K562 (cell line): ENCODE results near the gene GJD4. TPM values are rescaled to one million over a fixed set of nuclear protein-coding genes. Genes with fewer than 3 reads are reported as not detected.

ENCODE experiments used
- ARHGAP35 ChIP-seq: fragments of 450-650 bp; IDR thresholded peaks from 2 replicates; pipeline ENCODE4 v1.6.1; 2018; ENCODE audit not compliant: partially characterized antibody
- CREB3L1 ChIP-seq: fragments of 450-650 bp; IDR thresholded peaks from 2 replicates; pipeline ENCODE4 v1.6.1; 2014; ENCODE audit warnings: low read depth, mild to moderate bottlenecking, moderate library complexity, borderline replicate concordance
- FOXM1 ChIP-seq, 2 experiments: fragments of 450-650 bp in 1 of 2; sonication (generic) in 1 of 2; formaldehyde crosslinking in 1 of 2; IDR thresholded peaks; 2 replicates each; pipeline versions ENCODE4 v1.6.1 to v1.9.0; 2017 to 2022; ENCODE audit warnings: low read depth in 2 of 2, mild to moderate bottlenecking in 2 of 2, missing genetic modification reagents in 1 of 2, moderate library complexity in 1 of 2
- HDAC6 ChIP-seq: IDR thresholded peaks from 2 replicates; pipeline ENCODE4 v1.6.1; 2012; ENCODE audit warnings: low read depth, mild to moderate bottlenecking, control low read depth, inconsistent platforms, low read length, moderate library complexity
- KDM5B ChIP-seq: fragments of 200-600 bp; sonication (generic); IDR thresholded peaks from 2 replicates; pipeline ENCODE4 v1.6.1; 2012; ENCODE audit warnings: low read depth, mild to moderate bottlenecking, moderate library complexity, low read length, control low read depth, inconsistent platforms; ENCODE audit not compliant: insufficient replicate concordance
- NCOA1 ChIP-seq: fragments of 450-650 bp; IDR thresholded peaks from 2 replicates; pipeline ENCODE4 v1.6.1; 2016; ENCODE audit warnings: low read depth
- NONO ChIP-seq, 2 experiments: fragments of 200-400 bp in 1 of 2; fragments of 450-650 bp in 1 of 2; formaldehyde crosslinking in 1 of 2; IDR thresholded peaks; 2 replicates each; pipeline ENCODE4 v1.6.1; 2017; ENCODE audit warnings: low read depth in 2 of 2, mild to moderate bottlenecking in 2 of 2, moderate library complexity in 2 of 2, low read length in 1 of 2
- NRF1 ChIP-seq, 2 experiments: fragments of 450-650 bp; IDR thresholded peaks in 1 of 2; conservative IDR thresholded peaks in 1 of 2; 2 replicates each; pipeline ENCODE4 v1.6.1; 2014; ENCODE audit warnings: mild to moderate bottlenecking in 2 of 2
- PHF20 ChIP-seq: fragments of 450-650 bp; IDR thresholded peaks from 2 replicates; pipeline ENCODE4 v1.6.1; 2018; ENCODE audit not compliant: partially characterized antibody
- PKNOX1 ChIP-seq: fragments of 450-650 bp; IDR thresholded peaks from 2 replicates; pipeline ENCODE4 v1.6.1; 2016
- PTRF ChIP-seq: fragments of 450-650 bp; IDR thresholded peaks from 2 replicates; pipeline ENCODE4 v1.6.1; 2016; ENCODE audit warnings: mild to moderate bottlenecking, missing genetic modification characterization, missing compliant biosample characterization
- RBM15 ChIP-seq: fragments of 200-400 bp; formaldehyde crosslinking; IDR thresholded peaks from 2 replicates; pipeline ENCODE4 v1.6.1; 2018; ENCODE audit warnings: mild to moderate bottlenecking, low read length, moderate library complexity; ENCODE audit not compliant: insufficient read depth
- RCOR1 ChIP-seq, 2 experiments: IDR thresholded peaks; 2 replicates each; pipeline ENCODE4 v1.6.1; 2012; ENCODE audit warnings: low read depth in 2 of 2, low read length in 2 of 2, borderline replicate concordance in 1 of 2, improper control_type of control experiment in 1 of 2
- SP1 ChIP-seq: sonication (generic); formaldehyde crosslinking; IDR thresholded peaks from 2 replicates; pipeline ENCODE4 v1.8.1; 2022; ENCODE audit warnings: mild to moderate bottlenecking, missing genetic modification reagents
- ZNF76 ChIP-seq: fragments of 250-450 bp; sonication (Bioruptor Pico); IDR thresholded peaks from 2 replicates; pipeline ENCODE4 v1.4.0; 2020; ENCODE audit warnings: mild to moderate bottlenecking, moderate library complexity, borderline replicate concordance
- polyA plus RNA-seq, 8 experiments: library from polyadenylated mRNA; depleted of rRNA in 4 of 8; stranded (reverse) in 5 of 8; unstranded in 3 of 8; fragments of >200 nt; fragmentation: Nextera tagmentation in 2 of 8; fragmentation: Illumina TruSeq in 1 of 8; extraction: Ambion mirVana in 2 of 8; extraction: Trizol in 1 of 8; gene quantifications; 2 replicates each; pipeline versions ENCODE4 v1.2.1 to v1.2.3, GENCODE V29; 2011 to 2014; ENCODE audit warnings: inconsistent platforms in 1 of 8, missing spikeins in 1 of 8
- total RNA-seq, 7 experiments: library from RNA; depleted of rRNA in 6 of 7; stranded (reverse); fragments of >200 nt in 6 of 7; fragmentation: Illumina TruSeq in 2 of 7; extraction: Trizol in 2 of 7; gene quantifications; 2 replicates each; pipeline versions ENCODE4 v1.2.1 to v1.2.3, GENCODE V29; 2011 to 2021; ENCODE audit warnings: low replicate concordance in 1 of 7
- TF ChIP-seq, protein P1 (sequence below), 2 experiments: IDR thresholded peaks; 2 replicates each; pipeline ENCODE4 v1.6.1; 2011; ENCODE audit warnings: borderline replicate concordance in 1 of 2, control low read depth in 1 of 2, low read depth in 1 of 2, low read length in 1 of 2, mild to moderate bottlenecking in 1 of 2, mixed read lengths in 1 of 2, moderate library complexity in 1 of 2; ENCODE audit not compliant: insufficient read depth in 1 of 2, insufficient read length in 1 of 2, poor library complexity in 1 of 2, severe bottlenecking in 1 of 2; ENCODE audit errors: extremely low read depth in 1 of 2
- TF ChIP-seq, protein P2 (sequence below): fragments of 450-650 bp; IDR thresholded peaks from 2 replicates; pipeline ENCODE4 v1.6.1; 2016; ENCODE audit warnings: antibody characterized with exemption
- TF ChIP-seq, protein P3 (sequence below), 3 experiments: IDR thresholded peaks in 2 of 3; conservative IDR thresholded peaks in 1 of 3; 2 replicates each; pipeline ENCODE4 v1.5.1; 2011 to 2012; ENCODE audit warnings: low read length in 3 of 3, mild to moderate bottlenecking in 3 of 3, control low read depth in 2 of 3, improper control_type of control experiment in 1 of 3, inconsistent platforms in 1 of 3, low read depth in 1 of 3, mixed read lengths in 1 of 3, moderate library complexity in 1 of 3; ENCODE audit not compliant: insufficient read depth in 2 of 3

The GJD4 gene
- total and polyA plus RNA-seq, 9 of the 15 experiments (the other 6 are each of a cell fraction or from before 2014, with no cell fraction given), result not detected

DNA sequence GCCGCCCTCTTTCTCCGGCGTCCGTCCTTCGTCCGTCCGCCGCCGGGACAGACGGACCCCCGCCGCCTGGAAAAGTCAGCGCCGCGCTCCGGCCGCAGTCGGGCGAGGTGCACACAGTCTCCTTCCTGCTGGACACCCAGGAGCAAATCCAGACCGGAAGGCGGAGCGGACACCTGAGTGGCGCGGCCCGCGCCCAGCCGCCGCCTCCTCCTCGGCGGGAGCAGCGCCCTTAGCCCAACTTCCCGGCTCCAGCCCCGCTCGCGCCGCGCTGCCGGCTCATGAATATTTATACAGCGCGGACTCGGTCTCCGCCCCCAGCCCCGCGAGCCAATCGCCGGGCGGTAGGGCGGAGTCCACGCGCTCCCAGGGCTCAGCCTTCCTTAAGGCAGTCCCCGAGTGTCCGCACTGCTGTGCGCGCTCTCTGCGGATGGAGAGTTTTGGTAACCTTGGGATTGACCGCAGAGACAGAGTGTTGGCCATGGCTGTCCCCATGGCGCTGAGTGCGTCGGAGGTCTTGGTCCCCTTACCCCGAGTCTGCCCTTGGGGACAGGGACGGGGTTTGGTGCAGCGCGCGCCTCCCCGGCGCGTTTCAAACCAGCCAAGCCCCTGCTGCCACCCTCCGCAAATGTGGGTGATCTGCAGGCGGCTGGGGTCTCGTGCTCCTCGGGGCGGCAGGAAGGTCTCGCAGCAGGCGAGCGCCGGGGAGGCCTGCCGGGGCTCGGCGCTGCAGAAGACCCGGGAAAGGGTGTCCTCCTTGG lies 37.1 kb downstream of the GJD4 start, which contains the start of gene FZD8 (continued):
- TF ChIP-seq, protein P1, sequence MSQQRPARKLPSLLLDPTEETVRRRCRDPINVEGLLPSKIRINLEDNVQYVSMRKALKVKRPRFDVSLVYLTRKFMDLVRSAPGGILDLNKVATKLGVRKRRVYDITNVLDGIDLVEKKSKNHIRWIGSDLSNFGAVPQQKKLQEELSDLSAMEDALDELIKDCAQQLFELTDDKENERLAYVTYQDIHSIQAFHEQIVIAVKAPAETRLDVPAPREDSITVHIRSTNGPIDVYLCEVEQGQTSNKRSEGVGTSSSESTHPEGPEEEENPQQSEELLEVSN (IDR thresholded peaks at IDR 0.05; ENCODE audit: borderline replicate concordance in 1 of 2, extremely low read depth in 1 of 2, insufficient read depth in 1 of 2, insufficient read length in 1 of 2, low read depth in 1 of 2, low read length in 1 of 2, poor library complexity in 1 of 2, severe bottlenecking in 1 of 2), result peak in 1 of 2 experiments; percentile 73
- TF ChIP-seq, protein P2, sequence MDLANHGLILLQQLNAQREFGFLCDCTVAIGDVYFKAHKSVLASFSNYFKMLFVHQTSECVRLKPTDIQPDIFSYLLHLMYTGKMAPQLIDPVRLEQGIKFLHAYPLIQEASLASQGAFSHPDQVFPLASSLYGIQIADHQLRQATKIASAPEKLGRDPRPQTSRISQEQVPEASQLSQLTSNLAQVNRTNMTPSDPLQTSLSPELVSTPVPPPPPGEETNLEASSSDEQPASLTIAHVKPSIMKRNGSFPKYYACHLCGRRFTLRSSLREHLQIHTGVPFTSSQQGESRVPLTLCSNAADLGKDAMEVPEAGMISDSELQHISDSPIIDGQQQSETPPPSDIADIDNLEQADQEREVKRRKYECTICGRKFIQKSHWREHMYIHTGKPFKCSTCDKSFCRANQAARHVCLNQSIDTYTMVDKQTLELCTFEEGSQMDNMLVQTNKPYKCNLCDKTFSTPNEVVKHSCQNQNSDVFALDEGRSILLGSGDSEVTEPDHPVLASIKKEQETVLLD, result peak; percentile 45; the same call in 1 of the 2 replicates
- peak; percentile 61 to 72 for TF ChIP-seq NRF1 (conservative IDR thresholded peaks at IDR 0.05 in 1 of 2, IDR thresholded peaks at IDR 0.05 in 1 of 2)
- TF ChIP-seq RBM15, result no peak
- no peak for TF ChIP-seq PTRF (tag)
- no peak for TF ChIP-seq ZNF76 (CRISPR knock-in tag)
- peak; percentile 68 for TF ChIP-seq KDM5B
- 0 out of 4 replicates have a peak, but pooled peaks of 1 of the 2 experiments have one; percentile 28 for TF ChIP-seq NONO (IDR thresholded peaks at IDR 0.05; ENCODE audit: low read depth in 2 of 2, low read length in 1 of 2)
- peak; percentile 49; the same call in 1 of the 2 replicates for TF ChIP-seq PKNOX1
- TF ChIP-seq SP1 (CRISPR knock-in tag), result 0 out of 2 replicates have a peak, but pooled peaks have one; percentile 46
- no peak for TF ChIP-seq NCOA1
- no peak for TF ChIP-seq RCOR1 (IDR thresholded peaks at IDR 0.05; ENCODE audit: borderline replicate concordance in 1 of 2, low read depth in 2 of 2, low read length in 2 of 2)
- no peak for TF ChIP-seq FOXM1 (IDR thresholded peaks at IDR 0.05; ENCODE audit: low read depth)
- no peak for TF ChIP-seq FOXM1 (CRISPR knock-in tag; IDR thresholded peaks at IDR 0.05; ENCODE audit: low read depth)
- no peak for TF ChIP-seq PHF20
- TF ChIP-seq HDAC6, result peak; percentile 86; the same call in 1 of the 2 replicates
- TF ChIP-seq CREB3L1, result peak; percentile 35; the same call in 1 of the 2 replicates
- TF ChIP-seq ARHGAP35, result no peak
- TF ChIP-seq, protein P3, sequence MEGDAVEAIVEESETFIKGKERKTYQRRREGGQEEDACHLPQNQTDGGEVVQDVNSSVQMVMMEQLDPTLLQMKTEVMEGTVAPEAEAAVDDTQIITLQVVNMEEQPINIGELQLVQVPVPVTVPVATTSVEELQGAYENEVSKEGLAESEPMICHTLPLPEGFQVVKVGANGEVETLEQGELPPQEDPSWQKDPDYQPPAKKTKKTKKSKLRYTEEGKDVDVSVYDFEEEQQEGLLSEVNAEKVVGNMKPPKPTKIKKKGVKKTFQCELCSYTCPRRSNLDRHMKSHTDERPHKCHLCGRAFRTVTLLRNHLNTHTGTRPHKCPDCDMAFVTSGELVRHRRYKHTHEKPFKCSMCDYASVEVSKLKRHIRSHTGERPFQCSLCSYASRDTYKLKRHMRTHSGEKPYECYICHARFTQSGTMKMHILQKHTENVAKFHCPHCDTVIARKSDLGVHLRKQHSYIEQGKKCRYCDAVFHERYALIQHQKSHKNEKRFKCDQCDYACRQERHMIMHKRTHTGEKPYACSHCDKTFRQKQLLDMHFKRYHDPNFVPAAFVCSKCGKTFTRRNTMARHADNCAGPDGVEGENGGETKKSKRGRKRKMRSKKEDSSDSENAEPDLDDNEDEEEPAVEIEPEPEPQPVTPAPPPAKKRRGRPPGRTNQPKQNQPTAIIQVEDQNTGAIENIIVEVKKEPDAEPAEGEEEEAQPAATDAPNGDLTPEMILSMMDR (IDR thresholded peaks at IDR 0.05 in 2 of 3, conservative IDR thresholded peaks at IDR 0.05 in 1 of 3; ENCODE audit: insufficient read depth in 2 of 3, low read depth in 1 of 3, low read length in 3 of 3), result peak in 2 of 3 experiments; percentile 17 to 18; a peak in 1 of 6 replicates
